K562 (cell line): ENCODE measurements around the gene MACROD2. TPM values are rescaled to one million over a fixed set of nuclear protein-coding genes. Genes with fewer than 3 reads are reported as not detected.

Experiments
- ATAC-seq: fragments of 200-7000 bp; cut with Tn5 transposase; 3 replicates; pipeline ENCODE4 v1.9.1; 2020; ENCODE audit warnings: moderate library complexity
- BruUV-seq: library from RNA; stranded (reverse); fragments of 400-500 nt; replicated peaks from 2 replicates; lab custom pipeline; 2021; lab: Mats Ljungman, UMichigan
- CTCF ChIA-PET: fragments of 300-600 bp; formaldehyde crosslinking; extraction: SDS; loops from one replicate; lab custom pipeline; 2021; ENCODE audit warnings: low intra/inter-chr PET ratio; lab: Yijun Ruan, JAX
- POLR2A ChIA-PET: fragments of 300-600, 350-650 bp; sonication (Branson Sonifier 250); formaldehyde crosslinking; extraction: SDS; loops from one replicate; lab custom pipeline; 2021; ENCODE audit warnings: antibody characterized with exemption, inconsistent platforms; lab: Yijun Ruan, JAX
- DNase-seq, 4 experiments: peaks; one replicate each; pipeline versions ENCODE4 v3.0.0 to v3.0.0-alpha.2; 2011 to 2018; ENCODE audit warnings: low spot score in 3 of 4, mixed read lengths in 3 of 4; ENCODE audit errors: extremely low read depth in 1 of 4
- FAIRE-seq: peaks from 2 replicates; lab custom pipeline; 2011; peaks lifted over from hg19 to GRCh38; lab: Jason Lieb, UNC
- H2AFZ ChIP-seq: 2 replicates; pipeline ENCODE4 v1.6.0; 2011; ENCODE audit warnings: low read depth, low read length, control low read depth, inconsistent platforms
- H3K27ac ChIP-seq: fragments of 200-600 bp; 3 replicates; pipeline ENCODE4 v1.8.0; 2011; ENCODE audit warnings: low read depth, mild to moderate bottlenecking, control low read depth, inconsistent platforms, low read length, moderate library complexity, mixed read lengths; ENCODE audit errors: extremely low read depth
- H3K27me3 ChIP-seq, 2 experiments: fragments of 300-600 bp in 1 of 2; 2 replicates in 1 of 2; 3 replicates in 1 of 2; pipeline versions ENCODE4 v1.6.0 to v1.8.0; 2011; ENCODE audit warnings: inconsistent platforms in 2 of 2, low read length in 2 of 2, mild to moderate bottlenecking in 1 of 2, mixed read lengths in 1 of 2, moderate library complexity in 1 of 2; ENCODE audit not compliant: control insufficient read depth in 2 of 2, insufficient read depth in 2 of 2
- H3K36me3 ChIP-seq: fragments of 300-600 bp; 3 replicates; pipeline ENCODE4 v1.8.0; 2011; ENCODE audit warnings: mild to moderate bottlenecking, low read length, inconsistent platforms; ENCODE audit not compliant: control insufficient read depth, insufficient read depth
- H3K4me1 ChIP-seq, 2 experiments: fragments of 200-600 bp in 1 of 2; replicated peaks in 1 of 2; 2 replicates in 1 of 2; 3 replicates in 1 of 2; pipeline versions ENCODE4 v1.5.1 to v1.8.0; 2011; ENCODE audit warnings: inconsistent platforms in 2 of 2, low read length in 2 of 2, mild to moderate bottlenecking in 1 of 2, mixed read lengths in 1 of 2, moderate library complexity in 1 of 2; ENCODE audit not compliant: control insufficient read depth in 2 of 2, insufficient read depth in 2 of 2
- H3K4me2 ChIP-seq: 2 replicates; pipeline ENCODE4 v1.6.1; 2011; ENCODE audit warnings: low read length, control low read depth, inconsistent platforms, mixed read lengths; ENCODE audit not compliant: insufficient read depth
- H3K4me3 ChIP-seq: fragments of 200-600 bp; sonication (generic), shearing (Covaris generic); 2 replicates; pipeline ENCODE4 v1.5.1; 2016; ENCODE audit warnings: control low read depth, inconsistent platforms
- H3K79me2 ChIP-seq: fragments of 200-600 bp; 3 replicates; pipeline ENCODE4 v1.8.0; 2011; ENCODE audit warnings: low read length, inconsistent platforms; ENCODE audit not compliant: control insufficient read depth, insufficient read depth
- H3K9ac ChIP-seq, 2 experiments: 2 replicates each; pipeline versions ENCODE4 v1.6.0 to v1.6.1; 2011; ENCODE audit warnings: low read depth in 2 of 2, low read length in 2 of 2, control low read depth in 1 of 2, inconsistent platforms in 1 of 2, mild to moderate bottlenecking in 1 of 2, mixed read lengths in 1 of 2; ENCODE audit not compliant: insufficient read depth in 1 of 2
- H3K9me1 ChIP-seq: one replicate; pipeline ENCODE4 v1.6.0; 2011; ENCODE audit warnings: inconsistent platforms, mild to moderate bottlenecking, low read length, moderate library complexity; ENCODE audit not compliant: control insufficient read depth, insufficient read depth
- H3K9me3 ChIP-seq: replicated peaks from 2 replicates; pipeline ENCODE4 v1.5.1; 2011; ENCODE audit warnings: low read depth, low read length, inconsistent platforms; ENCODE audit not compliant: control insufficient read depth, insufficient read depth
- H4K20me1 ChIP-seq: replicated peaks from 2 replicates; pipeline ENCODE4 v1.6.1; 2011; ENCODE audit warnings: low read length, inconsistent platforms, mixed read lengths; ENCODE audit not compliant: control insufficient read depth, insufficient read depth
- EHMT2 ChIP-seq: fragments of 450-650 bp; IDR thresholded peaks from 2 replicates; pipeline ENCODE4 v1.6.1; 2018; ENCODE audit warnings: antibody characterized with exemption
- GABPB1 ChIP-seq: sonication (generic); formaldehyde crosslinking; IDR thresholded peaks from 2 replicates; pipeline ENCODE4 v1.8.0; 2022; ENCODE audit warnings: mild to moderate bottlenecking, missing genetic modification reagents
- HNRNPK ChIP-seq: fragments of 200-400 bp; formaldehyde crosslinking; IDR thresholded peaks from one replicate; pipeline ENCODE4 v1.6.1; 2018; ENCODE audit warnings: mild to moderate bottlenecking, low read depth, low read length; ENCODE audit not compliant: poor library complexity, severe bottlenecking
- TEAD2 ChIP-seq: fragments of 450-650 bp; IDR thresholded peaks from 2 replicates; pipeline ENCODE4 v1.6.1; 2016; ENCODE audit warnings: missing genetic modification characterization, control low read depth, missing compliant biosample characterization
- WGBS: fragments of 100-300 bp; shearing (Covaris generic); methylation state at CpG from one replicate; pipeline ENCODE4 v1.1.6; 2016; ENCODE audit warnings: low coverage, mixed read lengths; ENCODE audit not compliant: insufficient coverage; ENCODE audit errors: missing lambda C conversion rate; 5-methylcytosine and 5-hydroxymethylcytosine counted together
- in situ Hi-C: fragments of 300-500 bp; cut with MboI; formaldehyde crosslinking; loops from 4 replicates; pipeline ENCODE4 v1.15.0; 2018; ENCODE audit warnings: inconsistent platforms, mixed read lengths
- intact Hi-C: fragments of 100-400 bp; cut with micrococcal nuclease; formaldehyde crosslinking; loops from 2 replicates; pipeline ENCODE4 v1.14.2; 2022
- polyA plus RNA-seq, 8 experiments: library from polyadenylated mRNA; depleted of rRNA in 4 of 8; stranded (reverse) in 5 of 8; unstranded in 3 of 8; fragments of >200 nt; fragmentation: Nextera tagmentation in 2 of 8; fragmentation: Illumina TruSeq in 1 of 8; extraction: Ambion mirVana in 2 of 8; extraction: Trizol in 1 of 8; gene quantifications; 2 replicates each; pipeline versions ENCODE4 v1.2.1 to v1.2.3, GENCODE V29; 2011 to 2014; ENCODE audit warnings: inconsistent platforms in 1 of 8, missing spikeins in 1 of 8
- total RNA-seq, 7 experiments: library from RNA; depleted of rRNA in 6 of 7; stranded (reverse); fragments of >200 nt in 6 of 7; fragmentation: Illumina TruSeq in 2 of 7; extraction: Trizol in 2 of 7; gene quantifications; 2 replicates each; pipeline versions ENCODE4 v1.2.1 to v1.2.3, GENCODE V29; 2011 to 2021; ENCODE audit warnings: low replicate concordance in 1 of 7

Gene MACROD2
- total and polyA plus RNA-seq, 9 of the 15 experiments (the other 6 are each of a cell fraction or from before 2014, with no cell fraction given), result not detected

DNA sequence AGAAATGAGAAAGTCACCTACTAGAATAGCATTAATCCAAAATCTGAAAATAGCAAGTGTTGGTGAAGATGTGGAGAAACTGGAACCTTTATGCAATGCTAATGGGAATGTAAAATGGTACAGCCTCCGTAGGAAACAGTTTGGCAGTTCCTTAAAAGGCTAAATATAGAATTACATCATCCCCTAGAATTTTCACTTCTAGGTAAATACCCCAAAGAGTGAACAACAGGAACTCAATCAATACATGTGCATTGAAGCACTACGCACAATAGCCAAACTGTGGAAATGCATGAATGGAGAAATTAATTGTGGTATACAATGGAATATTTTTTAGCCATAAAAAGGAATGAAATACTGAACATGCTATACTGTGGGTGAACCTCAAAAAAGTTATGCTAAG, 1324.1 kb downstream of the MACROD2 start:
- Histone ChIP-seq H3K27ac (no peak overlapping the region), H4K20me1 (no peaks in the 10 kb centered on the region), H3K27me3 (no peaks in the 10 kb centered on the region), H2AFZ (no peak overlapping the region), H3K9me1 (no peaks in the 10 kb centered on the region), H3K9ac (no peak overlapping the region), H3K79me2 (no peaks in the 10 kb centered on the region), H3K4me2 (no peak overlapping the region), H3K4me3 (no peak overlapping the region), H3K9me3 (no peaks in the 10 kb centered on the region), H3K4me1 (no peaks in the 10 kb centered on the region), H3K36me3 (no peaks in the 10 kb centered on the region)
- no peak for ATAC-seq
- no TSS peak for BruUV-seq
- ChIA-PET CTCF (no interaction called here), POLR2A (interaction anchor here (0.8 kb wide), 1 partner anchor 15 kb away, joined by 3 read pairs; no protein-coding TSS in a partner anchor)
- in situ Hi-C loops (no loop called here), intact Hi-C loops (no loop called here)
- no peak for DNase-seq
- 18% methylated on average over 2 of the region's 2 CpGs for WGBS
- FAIRE-seq, result no peak
- TF ChIP-seq HNRNPK (no peak), TEAD2 (tag) (no peak)

DNA sequence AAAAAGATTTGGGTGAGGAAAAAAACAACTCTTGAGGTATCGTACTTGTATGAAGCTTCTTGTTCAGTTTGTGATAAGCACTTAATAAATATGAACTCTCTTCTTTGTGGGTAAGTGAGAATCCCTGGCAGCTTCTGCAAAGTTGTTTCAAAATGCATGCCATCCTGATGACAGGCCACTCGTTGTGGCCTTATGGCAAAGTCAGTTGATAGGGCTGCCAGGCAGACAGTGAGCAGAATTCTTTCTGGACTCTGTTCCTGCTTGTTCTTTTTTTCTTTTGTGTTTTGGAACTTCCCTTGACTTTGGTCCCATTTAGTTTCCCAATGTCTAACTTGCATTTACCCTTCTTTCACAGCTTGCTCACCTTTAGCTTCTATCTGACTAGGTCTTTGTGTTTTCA, 1325.6 kb downstream of the MACROD2 start:
- no peak for ATAC-seq
- H3K27me3 ChIP-seq, result no peaks in the 10 kb centered on the region
- no peak overlapping the region for H3K4me3 ChIP-seq
- ChIA-PET CTCF (no interaction called here), POLR2A (no interaction called here)
- no peaks in the 10 kb centered on the region for H3K9me1 ChIP-seq
- H3K27ac ChIP-seq, result no peak overlapping the region
- no peaks in the 10 kb centered on the region for H4K20me1 ChIP-seq
- FAIRE-seq, result no peak
- H3K4me1 ChIP-seq, result no peaks in the 10 kb centered on the region
- H3K4me2 ChIP-seq, result no peak overlapping the region
- H2AFZ ChIP-seq, result no peak overlapping the region
- no peaks in the 10 kb centered on the region for H3K79me2 ChIP-seq
- WGBS, result 0% methylated on average over 1 of the region's 2 CpGs
- H3K9ac ChIP-seq, result no peak overlapping the region
- TF ChIP-seq GABPB1 (CRISPR knock-in tag) (no peak), EHMT2 (no peak)
- no TSS peak for BruUV-seq
- DNase-seq, result no peak
- intact Hi-C loops, result no loop called here
- in situ Hi-C loops, result no loop called here
- no peaks in the 10 kb centered on the region for H3K9me3 ChIP-seq
- no peaks in the 10 kb centered on the region for H3K36me3 ChIP-seq
